Measurements from ENCODE around the gene NTN4.

- no peak for TF ChIP-seq CTCF (IDR thresholded peaks at IDR 0.05; ENCODE audit: low read length)
- TF ChIP-seq EZH2 (IDR thresholded peaks at IDR 0.05; ENCODE audit: borderline replicate concordance, low read length): no peak
Measured at GRCh38 chr12:95718772-95719171, 71.8 kb downstream of the NTN4 start.

Measured in OCI-LY1 (cell line).